B cell (primary cell): ENCODE results near the gene SEC14L6. TPM values are rescaled to one million over a fixed set of nuclear protein-coding genes. Genes with fewer than 3 reads are reported as not detected.

Experiments
- ATAC-seq: fragments of 200-7000 bp; cut with Tn5 transposase; one replicate; pipeline ENCODE4 v1.10.0; 2021; ENCODE audit warnings: low read depth, mild to moderate bottlenecking, moderate number of reproducible peaks, moderate library complexity
- CTCF ChIA-PET: fragments of 350-600 bp; sonication (Branson Sonifier 250); formaldehyde crosslinking; loops from one replicate; lab custom pipeline; 2021; ENCODE audit warnings: antibody characterized with exemption, inconsistent platforms; lab: Charles Lee
- POLR2A ChIA-PET: fragments of 350-600 bp; sonication (Branson Sonifier 250); formaldehyde crosslinking; loops from one replicate; lab custom pipeline; 2021; ENCODE audit warnings: antibody characterized with exemption; lab: Charles Lee
- DNase-seq: peaks from one replicate; pipeline ENCODE4 v3.0.0; 2013
- H2AFZ ChIP-seq: 2 replicates; pipeline ENCODE4 v1.6.1; 2012; ENCODE audit warnings: mild to moderate bottlenecking, low read depth, low read length; ENCODE audit not compliant: insufficient read depth, poor library complexity, severe bottlenecking
- H3K27ac ChIP-seq, 2 donors: 1 replicate in 1 of 2; 2 replicates in 1 of 2; pipeline ENCODE4 v1.5.1; 2012 to 2013; ENCODE audit warnings: low read length in 2 of 2, mild to moderate bottlenecking in 2 of 2, moderate library complexity in 1 of 2
- H3K27me3 ChIP-seq, 4 experiments: fragments of 200-600 bp in 1 of 4; sonication (generic) in 1 of 4; replicated peaks in 1 of 4; 1 replicate in 2 of 4; 2 replicates in 2 of 4; pipeline versions ENCODE4 v1.6.1 to v1.7.0; 2013 to 2016; ENCODE audit warnings: low read length in 3 of 4, mild to moderate bottlenecking in 2 of 4, mixed read lengths in 1 of 4, moderate library complexity in 1 of 4; ENCODE audit not compliant: insufficient read depth in 4 of 4, control insufficient read depth in 3 of 4; ENCODE audit errors: control extremely low read depth in 1 of 4
- H3K36me3 ChIP-seq, 2 experiments: replicated peaks in 1 of 2; 1 replicate in 1 of 2; 2 replicates in 1 of 2; pipeline versions ENCODE4 v1.6.1 to v1.7.1; 2013; ENCODE audit warnings: low read length in 1 of 2; ENCODE audit not compliant: insufficient read depth in 2 of 2, control insufficient read depth in 1 of 2; ENCODE audit errors: control extremely low read depth in 1 of 2, extremely low read depth in 1 of 2
- H3K4me1 ChIP-seq, 2 donors: fragments of 200-600 bp in 1 of 2; sonication (generic) in 1 of 2; 1 replicate in 1 of 2; 2 replicates in 1 of 2; pipeline versions ENCODE4 v1.5.1 to v1.6.1; 2013 to 2017; ENCODE audit warnings: low read length in 2 of 2; ENCODE audit not compliant: control insufficient read depth in 2 of 2, insufficient read depth in 2 of 2
- H3K4me2 ChIP-seq: replicated peaks from 2 replicates; pipeline ENCODE3; 2012; ENCODE audit warnings: mild to moderate bottlenecking, low read depth, low read length; ENCODE audit not compliant: poor library complexity, severe bottlenecking
- H3K4me3 ChIP-seq, 5 experiments: fragments of 200-600 bp in 1 of 5; sonication (generic) in 1 of 5; 1 replicate in 3 of 5; 2 replicates in 2 of 5; pipeline versions ENCODE4 v1.5.1 to v1.7.0; 2011 to 2016; ENCODE audit warnings: low read length in 4 of 5, mild to moderate bottlenecking in 4 of 5, low read depth in 2 of 5, control low read depth in 1 of 5, moderate library complexity in 1 of 5; ENCODE audit not compliant: insufficient read depth in 1 of 5; ENCODE audit errors: control extremely low read depth in 1 of 5, extremely low read depth in 1 of 5
- H3K79me2 ChIP-seq: fragments of 200-600 bp; sonication (generic); one replicate; pipeline ENCODE4 v1.6.0; 2016; ENCODE audit warnings: low read length; ENCODE audit not compliant: control insufficient read depth, insufficient read depth
- H3K9ac ChIP-seq: fragments of 200-600 bp; sonication (generic); 2 replicates; pipeline ENCODE4 v1.6.1; 2017; ENCODE audit warnings: mild to moderate bottlenecking, low read length, moderate library complexity
- H3K9me3 ChIP-seq, 3 donors: one replicate each; pipeline versions ENCODE4 v1.6.1 to v1.7.1; 2013; ENCODE audit warnings: low read length in 2 of 3; ENCODE audit not compliant: control insufficient read depth in 2 of 3, insufficient read depth in 1 of 3; ENCODE audit errors: control extremely low read depth in 1 of 3
- H4K20me1 ChIP-seq: 2 replicates; pipeline ENCODE4 v1.6.0; 2012; ENCODE audit warnings: mild to moderate bottlenecking, low read length; ENCODE audit not compliant: insufficient read depth, control insufficient read depth, poor library complexity, severe bottlenecking
- H3K27ac Mint-ChIP-seq: one replicate; pipeline ENCODE4 v1.8.0; 2021; ENCODE audit warnings: mixed read lengths
- H3K27me3 Mint-ChIP-seq: one replicate; pipeline ENCODE4 v1.8.0; 2021; ENCODE audit warnings: mixed read lengths
- H3K4me1 Mint-ChIP-seq: one replicate; pipeline ENCODE4 v1.8.0; 2021; ENCODE audit warnings: mixed read lengths
- H3K4me3 Mint-ChIP-seq: one replicate; pipeline ENCODE4 v1.8.0; 2021; ENCODE audit warnings: mixed read lengths
- H3K9me3 Mint-ChIP-seq: one replicate; pipeline ENCODE4 v1.8.0; 2022; ENCODE audit warnings: mixed read lengths; ENCODE audit not compliant: insufficient read depth
- EZH2 ChIP-seq: IDR thresholded peaks from 2 replicates; pipeline ENCODE4 v1.6.1; 2012; ENCODE audit warnings: borderline replicate concordance, low read depth, mild to moderate bottlenecking, moderate library complexity, low read length; ENCODE audit not compliant: insufficient read depth, poor library complexity, severe bottlenecking
- WGBS: methylation state at CpG from one replicate; pipeline ENCODE4 v1.1.5; 2013; ENCODE audit warnings: missing lambda C conversion rate; ENCODE audit not compliant: insufficient coverage; 5-methylcytosine and 5-hydroxymethylcytosine counted together
- intact Hi-C: fragments of 100-400 bp; cut with micrococcal nuclease; formaldehyde crosslinking; loops from one replicate; pipeline ENCODE4 v1.10.0; 2022
- polyA plus RNA-seq: library from polyadenylated mRNA; depleted of rRNA; stranded (reverse); fragments of >200 nt; gene quantifications from 2 replicates; pipeline ENCODE4 v1.2.3, GENCODE V29; 2012
- total RNA-seq, 2 donors: library from RNA; stranded (reverse); fragments of 120-200 nt in 1 of 2; gene quantifications; 1 replicate in 1 of 2; 2 replicates in 1 of 2; pipeline versions ENCODE4 v1.2.3 to v1.2.4, GENCODE V29; 2013 to 2022
- TF ChIP-seq, protein P1 (sequence below): fragments of 200-600 bp; IDR thresholded peaks from one replicate; pipeline ENCODE4 v1.8.0; 2022; ENCODE audit warnings: antibody characterized with exemption, mild to moderate bottlenecking

SEC14L6 gene
- total and polyA plus RNA-seq, 2 donors (not counting 1 experiment from before 2014, with no cell fraction given), result not detected

DNA sequence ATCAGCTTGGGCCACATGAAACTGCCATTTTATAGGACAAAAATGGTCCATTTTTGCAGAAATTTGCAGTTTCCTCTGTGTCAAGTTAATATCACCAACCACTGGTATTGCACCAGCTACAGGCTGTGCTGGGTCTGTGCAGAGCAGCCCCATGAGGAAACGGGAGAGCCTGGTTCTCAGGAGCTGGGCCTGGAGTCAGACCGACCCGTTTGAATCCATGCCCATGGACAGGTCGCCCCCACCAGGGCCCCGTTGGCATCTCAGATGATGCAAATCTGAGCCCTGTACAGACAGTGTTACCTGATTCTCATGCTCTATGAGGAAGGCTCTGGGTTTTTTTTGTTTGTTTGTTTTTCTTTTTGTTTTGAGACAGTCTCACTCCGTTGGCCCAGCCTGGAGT is 9.8 kb upstream of the SEC14L6 start:
- no peak overlapping the region for H3K27ac ChIP-seq
- TF ChIP-seq, protein P1, sequence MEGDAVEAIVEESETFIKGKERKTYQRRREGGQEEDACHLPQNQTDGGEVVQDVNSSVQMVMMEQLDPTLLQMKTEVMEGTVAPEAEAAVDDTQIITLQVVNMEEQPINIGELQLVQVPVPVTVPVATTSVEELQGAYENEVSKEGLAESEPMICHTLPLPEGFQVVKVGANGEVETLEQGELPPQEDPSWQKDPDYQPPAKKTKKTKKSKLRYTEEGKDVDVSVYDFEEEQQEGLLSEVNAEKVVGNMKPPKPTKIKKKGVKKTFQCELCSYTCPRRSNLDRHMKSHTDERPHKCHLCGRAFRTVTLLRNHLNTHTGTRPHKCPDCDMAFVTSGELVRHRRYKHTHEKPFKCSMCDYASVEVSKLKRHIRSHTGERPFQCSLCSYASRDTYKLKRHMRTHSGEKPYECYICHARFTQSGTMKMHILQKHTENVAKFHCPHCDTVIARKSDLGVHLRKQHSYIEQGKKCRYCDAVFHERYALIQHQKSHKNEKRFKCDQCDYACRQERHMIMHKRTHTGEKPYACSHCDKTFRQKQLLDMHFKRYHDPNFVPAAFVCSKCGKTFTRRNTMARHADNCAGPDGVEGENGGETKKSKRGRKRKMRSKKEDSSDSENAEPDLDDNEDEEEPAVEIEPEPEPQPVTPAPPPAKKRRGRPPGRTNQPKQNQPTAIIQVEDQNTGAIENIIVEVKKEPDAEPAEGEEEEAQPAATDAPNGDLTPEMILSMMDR, result no peak
- no peak for TF ChIP-seq EZH2
- Mint-ChIP-seq H3K4me3 (no peak overlapping the region), H3K27me3 (peaks cover 7% of the 10 kb centered on the region), H3K4me1 (no peaks in the 10 kb centered on the region), H3K27ac (no peak overlapping the region), H3K9me3 (no peaks in the 10 kb centered on the region)
- DNase-seq (no peak), ATAC-seq (no peak)
- no peaks in the 10 kb centered on the region for H3K4me1 ChIP-seq
- no peak overlapping the region for H3K4me3 ChIP-seq
- H3K9me3 ChIP-seq, result no peaks in the 10 kb centered on the region
- intact Hi-C loops, result no loop called here
- H3K4me2 ChIP-seq, result no peak overlapping the region
- H3K9ac ChIP-seq, result no peak overlapping the region
- ChIA-PET CTCF (no interaction called here), POLR2A (no interaction called here)
- no peaks in the 10 kb centered on the region for H3K79me2 ChIP-seq
- no peaks in the 10 kb centered on the region for H3K27me3 ChIP-seq
- no peak overlapping the region for H2AFZ ChIP-seq
- no peaks in the 10 kb centered on the region for H4K20me1 ChIP-seq
- H3K36me3 ChIP-seq, result no peaks in the 10 kb centered on the region
- 77% methylated on average over 5 of the region's 6 CpGs for WGBS

DNA sequence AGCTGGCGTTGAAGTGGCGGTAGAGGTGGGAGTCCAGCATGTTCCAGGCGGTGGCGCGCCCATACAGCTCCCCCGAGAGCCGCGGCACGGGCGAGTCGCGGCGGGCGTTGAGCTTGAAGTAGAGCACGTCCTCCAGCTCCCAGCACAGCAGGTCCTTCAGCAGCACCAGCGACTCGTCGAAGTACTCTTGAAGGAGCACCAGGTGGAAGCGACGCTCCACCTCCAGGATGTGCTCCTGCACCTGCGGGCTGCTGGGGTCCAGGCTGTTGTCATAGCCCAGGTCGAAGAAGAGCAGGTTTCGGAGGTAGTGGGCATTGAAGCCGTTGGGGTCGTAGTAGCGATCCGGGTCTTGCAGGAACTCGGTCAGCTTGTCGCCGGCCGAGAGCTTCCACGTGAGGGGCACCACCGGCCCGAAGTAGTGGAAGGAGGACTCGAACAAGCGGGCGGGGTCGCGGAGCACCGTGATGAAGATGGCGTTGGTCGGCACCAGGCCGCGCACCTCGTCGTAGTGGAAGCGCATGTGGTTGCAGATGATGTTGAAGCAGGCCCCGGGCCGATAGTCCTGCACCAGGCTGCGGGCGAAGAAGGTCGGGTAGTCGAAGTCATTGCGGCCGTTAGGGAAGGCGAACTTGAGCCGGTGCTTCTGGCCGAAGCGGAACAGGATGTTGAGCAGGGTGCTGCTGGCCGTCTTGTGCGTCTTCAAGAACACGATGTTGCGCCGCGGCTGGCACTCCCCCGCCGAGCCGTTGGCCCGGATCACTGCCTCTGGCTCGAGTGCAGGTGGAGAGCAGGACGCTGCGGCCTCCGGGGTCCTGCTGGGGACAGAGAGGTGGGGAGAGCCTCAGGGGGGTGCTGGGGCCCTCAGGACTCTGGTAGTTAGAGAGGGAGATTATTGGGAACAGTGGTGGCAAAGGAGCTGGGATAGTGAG is 9.0 kb upstream of the SEC14L6 start:
- Mint-ChIP-seq H3K4me3 (no peak overlapping the region), H3K9me3 (no peaks in the 10 kb centered on the region), H3K27me3 (peaks cover 5% of the 10 kb centered on the region), H3K4me1 (no peaks in the 10 kb centered on the region), H3K27ac (no peak overlapping the region)
- no peak overlapping the region for H3K9ac ChIP-seq
- no peaks in the 10 kb centered on the region for H3K36me3 ChIP-seq
- H3K27me3 ChIP-seq, result no peaks in the 10 kb centered on the region
- H3K9me3 ChIP-seq, result no peaks in the 10 kb centered on the region
- ChIA-PET POLR2A (no interaction called here), CTCF (no interaction called here)
- no peak overlapping the region for H3K4me3 ChIP-seq
- intact Hi-C loops, result no loop called here
- H2AFZ ChIP-seq, result no peak overlapping the region
- H3K4me1 ChIP-seq, result no peaks in the 10 kb centered on the region
- no peaks in the 10 kb centered on the region for H3K79me2 ChIP-seq
- H4K20me1 ChIP-seq, result no peaks in the 10 kb centered on the region
- H3K27ac ChIP-seq, result no peak overlapping the region
- DNase-seq (no peak), ATAC-seq (no peak)
- no peak for TF ChIP-seq EZH2
- TF ChIP-seq, protein P1, result no peak
- no peak overlapping the region for H3K4me2 ChIP-seq
- 96% methylated on average over 68 of the region's 73 CpGs for WGBS
